Bronchus fibroblast of lung (primary cell): ENCODE measurements around the gene ENPP7. TPM values are rescaled to one million over a fixed set of nuclear protein-coding genes. Genes with fewer than 3 reads are reported as not detected.

Source experiments
- total RNA-seq: library from RNA; depleted of rRNA; stranded (reverse); fragments of >200 nt; gene quantifications from 2 replicates; pipeline ENCODE4 v1.2.3, GENCODE V29; 2015

Gene ENPP7
- not detected in 2 replicates for total RNA-seq

GRCh38 chr17:79730769-79731483 lies at the start of gene ENPP7:
TSS of gene ENPP7 (plus strand) at chr17:79730943. CDS start at chr17:79731140, 197 bp downstream.

GRCh38 chr17:79777894-79778503 lies 47.3 kb downstream of the ENPP7 start, which contains the start of gene CBX2:
TSS of gene CBX2 (plus strand) at chr17:79778148. CDS start at chr17:79778236, 88 bp downstream.

Other genes with a start within 250 kb of the ENPP7 start
- not detected in 2 replicates for gene RBFOX3, start 119.9 kb upstream of the ENPP7 start, total RNA-seq
- 9.6 and 10.9 TPM in 2 replicates for gene CBX2, start 47.2 kb downstream of the ENPP7 start, total RNA-seq
- 4.3 and 4.5 TPM in 2 replicates for gene CBX8, start 66.1 kb downstream of the ENPP7 start, total RNA-seq
- gene CBX4, start 108.5 kb downstream of the ENPP7 start, total RNA-seq = 11.9 and 12.3 TPM in 2 replicates